VCaP (cell line): ENCODE data around the gene GAB1.

Experiments used
- H3K27ac ChIP-seq: fragments of 450-650 bp; 2 replicates; pipeline ENCODE4 v1.5.1; 2017
- TF ChIP-seq, protein P1 (sequence below): fragments of 450-650 bp; conservative IDR thresholded peaks from 2 replicates; pipeline ENCODE4 v1.5.1; 2017; ENCODE audit warnings: mild to moderate bottlenecking, moderate library complexity

The GAB1 gene

DNA sequence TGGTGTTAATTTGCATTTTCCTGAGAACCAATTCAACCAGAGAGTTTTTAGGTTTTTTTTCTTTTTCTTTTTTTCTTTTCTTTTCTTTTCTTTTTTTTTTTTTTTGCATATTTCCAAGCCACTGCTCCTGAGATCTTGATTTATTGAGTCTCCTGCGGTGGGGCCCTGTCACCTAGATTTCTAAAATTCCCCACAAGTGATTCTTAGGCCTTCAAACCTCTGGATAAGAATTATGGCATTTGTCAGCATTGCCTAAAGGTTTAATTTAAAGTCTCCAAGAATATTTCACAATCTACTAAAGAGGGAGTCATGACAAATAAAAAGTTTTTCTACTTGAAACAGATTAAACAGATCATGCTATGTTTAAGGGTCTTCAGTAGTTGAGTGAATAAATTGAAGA lies 84.9 kb downstream of the GAB1 start:
- TF ChIP-seq, protein P1, sequence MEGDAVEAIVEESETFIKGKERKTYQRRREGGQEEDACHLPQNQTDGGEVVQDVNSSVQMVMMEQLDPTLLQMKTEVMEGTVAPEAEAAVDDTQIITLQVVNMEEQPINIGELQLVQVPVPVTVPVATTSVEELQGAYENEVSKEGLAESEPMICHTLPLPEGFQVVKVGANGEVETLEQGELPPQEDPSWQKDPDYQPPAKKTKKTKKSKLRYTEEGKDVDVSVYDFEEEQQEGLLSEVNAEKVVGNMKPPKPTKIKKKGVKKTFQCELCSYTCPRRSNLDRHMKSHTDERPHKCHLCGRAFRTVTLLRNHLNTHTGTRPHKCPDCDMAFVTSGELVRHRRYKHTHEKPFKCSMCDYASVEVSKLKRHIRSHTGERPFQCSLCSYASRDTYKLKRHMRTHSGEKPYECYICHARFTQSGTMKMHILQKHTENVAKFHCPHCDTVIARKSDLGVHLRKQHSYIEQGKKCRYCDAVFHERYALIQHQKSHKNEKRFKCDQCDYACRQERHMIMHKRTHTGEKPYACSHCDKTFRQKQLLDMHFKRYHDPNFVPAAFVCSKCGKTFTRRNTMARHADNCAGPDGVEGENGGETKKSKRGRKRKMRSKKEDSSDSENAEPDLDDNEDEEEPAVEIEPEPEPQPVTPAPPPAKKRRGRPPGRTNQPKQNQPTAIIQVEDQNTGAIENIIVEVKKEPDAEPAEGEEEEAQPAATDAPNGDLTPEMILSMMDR: no peak
- H3K27ac ChIP-seq: no peak overlapping the region

DNA sequence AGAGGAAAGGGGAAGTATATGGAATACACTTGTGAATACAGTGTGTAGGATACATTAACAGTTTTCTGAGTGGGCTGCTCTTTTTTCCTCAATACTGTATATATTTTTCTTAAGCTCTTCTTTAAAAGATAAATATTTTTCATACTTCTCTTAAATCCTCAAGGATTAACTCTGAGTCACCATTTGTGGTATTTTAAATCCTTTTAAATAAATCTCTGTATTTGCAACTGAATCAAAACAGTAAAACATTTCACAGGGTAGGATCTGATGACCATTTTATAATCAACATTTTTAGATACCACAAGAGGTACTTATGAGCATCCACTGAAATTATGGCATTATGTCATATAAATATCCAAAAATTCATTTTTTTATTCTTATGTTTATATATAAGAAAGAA lies 87.6 kb downstream of the GAB1 start:
- TF ChIP-seq, protein P1: no peak
- no peak overlapping the region for H3K27ac ChIP-seq

DNA sequence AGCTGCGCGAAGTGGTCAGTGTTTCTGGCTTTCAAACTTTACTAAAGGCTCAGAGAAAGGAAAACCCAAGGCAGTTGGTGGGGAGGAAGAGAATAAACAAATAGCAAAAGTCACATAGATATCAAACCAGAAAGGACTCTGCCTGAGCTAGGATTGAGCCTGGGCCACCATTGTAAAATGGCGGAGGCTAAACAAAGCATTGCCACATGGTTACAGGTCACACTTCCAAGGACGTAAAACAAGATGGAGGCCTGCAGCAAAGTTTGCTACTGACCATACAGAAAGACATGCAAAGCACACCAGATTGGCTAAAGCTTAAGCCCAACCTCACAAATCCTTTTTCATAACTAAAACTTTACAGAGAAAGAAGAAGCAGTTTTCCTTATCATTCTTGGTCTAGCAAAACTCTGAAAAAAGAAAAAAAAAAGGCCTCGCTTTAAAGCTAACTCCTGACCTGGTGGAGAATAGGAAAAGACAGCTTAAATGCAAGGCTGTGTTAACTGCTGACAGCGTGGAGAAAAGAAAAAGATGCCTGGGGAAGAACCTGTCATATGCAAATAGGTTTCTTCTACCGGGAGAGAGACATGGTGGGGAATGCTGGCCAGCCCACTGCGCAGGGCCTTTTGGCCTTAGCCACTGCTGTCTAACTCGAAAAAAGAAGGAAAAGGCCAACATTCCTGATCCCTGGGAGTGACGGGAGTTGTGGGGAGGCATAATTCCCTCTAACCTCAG lies 95.0 kb downstream of the GAB1 start:
- TF ChIP-seq, protein P1: no peak
- H3K27ac ChIP-seq: no peak overlapping the region

DNA sequence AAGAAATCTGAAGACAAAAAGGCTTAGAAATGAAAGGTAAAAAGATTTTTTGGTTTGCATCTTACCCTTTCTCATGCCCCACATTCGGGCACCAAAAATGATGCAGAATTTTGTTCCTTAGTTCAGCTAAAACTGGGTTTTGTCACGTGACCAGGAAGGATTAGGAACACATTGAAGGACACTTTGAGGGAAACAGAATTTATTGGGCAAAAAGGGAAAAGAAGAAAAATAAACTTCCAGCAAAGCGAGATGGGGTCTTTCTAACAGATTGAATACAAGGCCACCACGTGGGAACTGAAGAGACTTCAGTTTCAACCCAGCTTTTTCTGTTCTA lies 95.5 kb downstream of the GAB1 start:
- TF ChIP-seq, protein P1: no peak
- no peak overlapping the region for H3K27ac ChIP-seq

DNA sequence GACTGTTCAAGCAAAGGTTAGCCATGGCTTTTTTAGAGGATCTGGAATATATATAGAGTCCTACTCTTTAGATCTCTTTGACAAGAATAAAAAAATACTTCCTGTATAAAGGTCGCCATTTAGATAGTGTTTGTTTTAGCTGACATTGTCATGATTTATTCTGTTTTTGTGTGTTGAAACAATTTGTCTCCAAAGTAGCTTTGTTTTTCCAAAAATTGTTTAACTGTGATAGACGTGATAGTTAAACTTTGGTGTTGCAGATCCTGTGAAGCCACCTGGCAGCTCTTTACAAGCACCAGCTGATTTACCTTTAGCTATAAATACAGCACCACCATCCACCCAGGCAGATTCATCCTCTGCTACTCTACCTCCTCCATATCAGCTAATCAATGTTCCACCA lies 96.6 kb downstream of the GAB1 start:
- TF ChIP-seq, protein P1: no peak
- no peak overlapping the region for H3K27ac ChIP-seq

DNA sequence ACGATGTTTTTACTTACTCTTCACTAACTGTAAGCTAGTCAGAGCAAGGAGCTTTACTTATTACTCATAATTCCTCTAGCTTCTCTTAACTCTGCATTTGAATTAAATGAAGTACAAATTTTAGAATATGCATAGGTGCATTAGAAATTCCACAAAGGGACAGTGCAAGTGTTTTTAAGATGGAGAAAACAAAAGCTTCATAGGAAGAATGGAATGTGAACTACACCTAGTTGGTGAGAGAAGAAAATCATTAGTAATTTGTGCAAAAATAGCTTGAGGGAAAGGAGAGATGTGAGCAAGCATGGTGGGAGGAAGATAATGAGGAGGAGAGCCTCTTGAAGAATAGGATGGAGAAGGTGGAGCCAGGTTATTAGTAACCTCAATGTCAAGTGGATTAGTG lies 99.3 kb downstream of the GAB1 start:
- H3K27ac ChIP-seq: no peak overlapping the region
- TF ChIP-seq, protein P1: no peak

DNA sequence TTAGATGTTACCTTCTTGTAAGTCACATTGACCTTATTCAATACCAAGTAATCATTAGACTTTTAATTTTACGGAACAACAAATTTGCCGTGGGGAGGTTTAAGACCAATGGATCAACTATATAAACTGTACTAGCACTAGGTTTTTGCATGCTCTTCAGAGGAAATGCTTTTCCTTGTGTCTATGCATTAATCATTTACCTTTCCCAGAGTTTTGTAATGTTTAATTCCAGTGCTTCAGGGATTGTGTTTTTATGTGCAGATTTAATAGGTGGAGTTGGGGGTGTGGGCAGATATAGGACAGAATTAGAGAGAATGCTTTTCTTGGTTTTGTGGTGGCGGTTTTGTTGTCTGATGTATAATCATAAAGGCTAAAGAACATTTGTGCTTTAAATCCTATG lies 100.8 kb downstream of the GAB1 start:
- H3K27ac ChIP-seq: no peak overlapping the region
- TF ChIP-seq, protein P1: no peak

DNA sequence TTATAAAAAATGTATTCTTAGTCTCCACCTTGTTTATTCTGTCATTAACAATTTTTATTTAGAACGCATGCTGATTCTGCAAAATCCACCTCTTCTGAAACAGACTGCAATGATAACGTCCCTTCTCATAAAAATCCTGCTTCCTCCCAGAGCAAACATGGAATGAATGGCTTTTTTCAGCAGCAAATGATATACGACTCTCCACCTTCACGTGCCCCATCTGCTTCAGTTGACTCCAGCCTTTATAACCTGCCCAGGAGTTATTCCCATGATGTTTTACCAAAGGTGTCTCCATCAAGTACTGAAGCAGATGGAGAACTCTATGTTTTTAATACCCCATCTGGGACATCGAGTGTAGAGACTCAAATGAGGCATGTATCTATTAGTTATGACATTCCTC lies 101.3 kb downstream of the GAB1 start:
- TF ChIP-seq, protein P1: no peak
- no peak overlapping the region for H3K27ac ChIP-seq
